Endothelial cell of umbilical vein (primary cell): Measurements from ENCODE around the gene SKIDA1. TPM values are rescaled to one million over a fixed set of nuclear protein-coding genes. Genes with fewer than 3 reads are reported as not detected.
A peak's percentile ranks its signal among the peaks of the same experiment; 100 is the strongest.

Experiments used
- BruUV-seq: library from RNA; stranded (reverse); fragments of 400-500 nt; replicated peaks from 2 replicates; lab custom pipeline; 2021; lab: Mats Ljungman, UMichigan
- CTCF ChIA-PET: fragments of 300-600, 350-600 bp; sonication (Branson Sonifier 250); formaldehyde crosslinking; loops from one replicate; lab custom pipeline; 2021; ENCODE audit warnings: antibody characterized with exemption, inconsistent platforms; lab: Charles Lee
- POLR2A ChIA-PET: fragments of 300-600, 350-600 bp; sonication (Branson Sonifier 250); formaldehyde crosslinking; loops from one replicate; lab custom pipeline; 2021; ENCODE audit warnings: antibody characterized with exemption, inconsistent platforms; lab: Charles Lee
- DNase-seq: peaks from one replicate; pipeline ENCODE4 v3.0.0-alpha.2; 2011; ENCODE audit warnings: low read depth, low spot score
- FAIRE-seq: peaks from 2 replicates; lab custom pipeline; 2011; peaks lifted over from hg19 to GRCh38; lab: Jason Lieb, UNC
- H2AFZ ChIP-seq: 2 replicates; pipeline ENCODE4 v1.6.0; 2012; ENCODE audit warnings: low read depth, low read length, control low read depth, inconsistent platforms
- H3K27ac ChIP-seq: 2 replicates; pipeline ENCODE4 v1.5.1; 2011; ENCODE audit warnings: low read depth, mild to moderate bottlenecking, control low read depth, low read length, moderate library complexity; ENCODE audit not compliant: insufficient read depth
- H3K27me3 ChIP-seq, 2 experiments: 2 replicates each; pipeline versions ENCODE4 v1.6.0 to v1.6.1; 2011; ENCODE audit warnings: low read length in 2 of 2, mixed read lengths in 1 of 2; ENCODE audit not compliant: control insufficient read depth in 2 of 2, insufficient read depth in 2 of 2
- H3K36me3 ChIP-seq, 2 experiments: 2 replicates in 1 of 2; 3 replicates in 1 of 2; pipeline ENCODE4 v1.5.1; 2011; ENCODE audit warnings: low read length in 2 of 2, mild to moderate bottlenecking in 1 of 2, moderate library complexity in 1 of 2; ENCODE audit not compliant: control insufficient read depth in 2 of 2, insufficient read depth in 2 of 2; ENCODE audit errors: extremely low read depth in 1 of 2
- H3K4me1 ChIP-seq: 3 replicates; pipeline ENCODE4 v1.5.1; 2011; ENCODE audit warnings: mild to moderate bottlenecking, low read length; ENCODE audit not compliant: control insufficient read depth, insufficient read depth; ENCODE audit errors: extremely low read depth
- H3K4me2 ChIP-seq: 2 replicates; pipeline ENCODE4 v1.6.1; 2011; ENCODE audit warnings: low read length, control low read depth, mixed read lengths; ENCODE audit not compliant: insufficient read depth
- H3K4me3 ChIP-seq, 3 experiments: fragments of 200-600 bp in 1 of 3; sonication (generic), shearing (Covaris generic) in 1 of 3; replicated peaks in 1 of 3; 2 replicates each; pipeline ENCODE4 v1.5.1; 2011 to 2016; ENCODE audit warnings: control low read depth in 3 of 3, low read length in 3 of 3, mild to moderate bottlenecking in 2 of 3, inconsistent platforms in 1 of 3, low read depth in 1 of 3, moderate library complexity in 1 of 3; ENCODE audit not compliant: insufficient read depth in 1 of 3
- H3K79me2 ChIP-seq: 2 replicates; pipeline ENCODE4 v1.6.0; 2012; ENCODE audit warnings: low read length, inconsistent platforms; ENCODE audit not compliant: control insufficient read depth, insufficient read depth
- H3K9ac ChIP-seq: replicated peaks from 2 replicates; pipeline ENCODE3; 2011; ENCODE audit warnings: low read length, control low read depth; ENCODE audit not compliant: insufficient read depth; ENCODE audit errors: extremely low read depth
- H3K9me1 ChIP-seq: replicated peaks from 3 replicates; pipeline ENCODE4 v1.6.0; 2011; ENCODE audit warnings: mild to moderate bottlenecking, low read length; ENCODE audit not compliant: control insufficient read depth, insufficient read depth; ENCODE audit errors: extremely low read depth
- H3K9me3 ChIP-seq: replicated peaks from 2 replicates; pipeline ENCODE4 v1.5.1; 2012; ENCODE audit warnings: low read length, inconsistent platforms; ENCODE audit not compliant: control insufficient read depth, insufficient read depth
- H4K20me1 ChIP-seq: replicated peaks from 2 replicates; pipeline ENCODE3; 2011; ENCODE audit warnings: mild to moderate bottlenecking, low read length; ENCODE audit not compliant: control insufficient read depth, insufficient read depth; ENCODE audit errors: extremely low read depth
- CTCF ChIP-seq, 2 donors: IDR thresholded peaks; 1 replicate in 1 of 2; 2 replicates in 1 of 2; pipeline ENCODE4 v1.5.1; 2011; ENCODE audit warnings: low read length in 2 of 2, mild to moderate bottlenecking in 2 of 2, moderate library complexity in 2 of 2, control low read depth in 1 of 2, inconsistent platforms in 1 of 2, low read depth in 1 of 2; ENCODE audit not compliant: insufficient read depth in 1 of 2; ENCODE audit errors: extremely low read depth in 1 of 2
- EZH2 ChIP-seq: IDR thresholded peaks from 2 replicates; pipeline ENCODE4 v1.6.1; 2012; ENCODE audit warnings: borderline replicate concordance, low read depth, mild to moderate bottlenecking, moderate library complexity, low read length, inconsistent platforms; ENCODE audit not compliant: severe bottlenecking
- FOS ChIP-seq: IDR thresholded peaks from 2 replicates; pipeline ENCODE4 v1.6.1; 2011; ENCODE audit warnings: mild to moderate bottlenecking, low read length, moderate library complexity, borderline replicate concordance; ENCODE audit not compliant: insufficient read depth
- GATA2 ChIP-seq: IDR thresholded peaks from 2 replicates; pipeline ENCODE4 v1.7.0; 2011; ENCODE audit warnings: low read depth, mild to moderate bottlenecking, moderate library complexity, mixed read lengths, low read length; ENCODE audit not compliant: insufficient read length, insufficient read depth
- JUN ChIP-seq: IDR thresholded peaks from 2 replicates; pipeline ENCODE4 v1.6.1; 2011; ENCODE audit warnings: borderline replicate concordance, low read depth; ENCODE audit not compliant: insufficient read length, insufficient read depth
- MAX ChIP-seq: IDR thresholded peaks from 2 replicates; pipeline ENCODE4 v1.6.1; 2011; ENCODE audit not compliant: insufficient read depth, insufficient read length
- MYC ChIP-seq: IDR thresholded peaks from one replicate; pipeline ENCODE4 v1.6.1; 2011; ENCODE audit warnings: mild to moderate bottlenecking, low read depth, low read length
- POLR2A ChIP-seq: IDR thresholded peaks from 2 replicates; pipeline ENCODE4 v1.6.1; 2012; ENCODE audit warnings: low read depth, mild to moderate bottlenecking, control low read depth, low read length
- POLR2AphosphoS5 ChIP-seq: IDR thresholded peaks from 2 replicates; pipeline ENCODE4 v1.6.1; 2012; ENCODE audit warnings: low read depth, mild to moderate bottlenecking, control low read depth, low read length, moderate library complexity; ENCODE audit not compliant: insufficient read depth
- dilution Hi-C: fragments of 300-500 bp; cut with MboI; formaldehyde crosslinking; loops from one replicate; pipeline ENCODE4 v1.15.0; 2019; ENCODE audit warnings: low sequenced_read_pairs; ENCODE audit not compliant: extremely low pct_ligation_motif_present
- intact Hi-C: fragments of 100-400 bp; cut with micrococcal nuclease; formaldehyde crosslinking; loops from one replicate; pipeline ENCODE4 v1.10.0; 2022
- polyA plus RNA-seq, 4 experiments: library from polyadenylated mRNA; depleted of rRNA in 3 of 4; stranded (reverse) in 3 of 4; unstranded in 1 of 4; fragments of >200 nt; gene quantifications; 2 replicates each; pipeline versions ENCODE4 v1.2.1 to v1.2.3, GENCODE V29; 2011 to 2012; ENCODE audit warnings: missing spikeins in 1 of 4
- total RNA-seq: library from RNA; stranded (reverse); gene quantifications from 2 replicates; pipeline ENCODE4 v1.2.3, GENCODE V29; 2021

Gene SKIDA1
- total and polyA plus RNA-seq, 2 donors (not counting 3 experiments of a cell fraction or from before 2014, with no cell fraction given), result 0.21 to 0.71 TPM

GRCh38 chr10:21520949-21521348 lies 4.5 kb downstream of the SKIDA1 start:
- H3K36me3 ChIP-seq, result no peaks in the 10 kb centered on the region
- no peak for FAIRE-seq
- no peak overlapping the region for H3K4me2 ChIP-seq
- H4K20me1 ChIP-seq, result no peaks in the 10 kb centered on the region
- no peak for TF ChIP-seq POLR2A
- no TSS peak for BruUV-seq
- intact Hi-C loops, result loop anchor here (10.0 kb wide), 1 partner anchor 804 kb away; the partner anchor contains the start of gene BMI1
- dilution Hi-C loops, result no loop called here
- no peak overlapping the region for H3K4me3 ChIP-seq
- H3K9me1 ChIP-seq, result no peaks in the 10 kb centered on the region
- no peaks in the 10 kb centered on the region for H3K27me3 ChIP-seq
- H3K27ac ChIP-seq, result no peak overlapping the region
- ChIA-PET CTCF (interaction anchor here (1.6 kb wide), 1 partner anchor 242 kb away, joined by 4 read pairs; no protein-coding TSS in a partner anchor), POLR2A (interaction anchor here (0.6 kb wide), 1 partner anchor 24 kb away, joined by 6 read pairs; no protein-coding TSS in a partner anchor)
- no peaks in the 10 kb centered on the region for H3K79me2 ChIP-seq
- no peak overlapping the region for H2AFZ ChIP-seq
- H3K9ac ChIP-seq, result no peak overlapping the region
- peaks cover 37% of the 10 kb centered on the region for H3K4me1 ChIP-seq
- no peak for DNase-seq
- H3K9me3 ChIP-seq, result no peaks in the 10 kb centered on the region

- no peak overlapping the region for H3K27ac ChIP-seq
- peaks cover 39% of the 10 kb centered on the region for H3K4me1 ChIP-seq
- FAIRE-seq, result no peak
- H3K27me3 ChIP-seq, result no peaks in the 10 kb centered on the region
- no peaks in the 10 kb centered on the region for H3K36me3 ChIP-seq
- H3K9me3 ChIP-seq, result no peaks in the 10 kb centered on the region
- no peaks in the 10 kb centered on the region for H3K9me1 ChIP-seq
- no peak overlapping the region for H3K4me3 ChIP-seq
- no TSS peak for BruUV-seq
- no peak overlapping the region for H2AFZ ChIP-seq
- no peak overlapping the region for H3K9ac ChIP-seq
- no peaks in the 10 kb centered on the region for H3K79me2 ChIP-seq
- CTCF ChIA-PET, result interaction anchor here (0.9 to 1.6 kb wide), 3 partner anchors 24 to 241 kb away, joined by 3 to 7 read pairs (median 4); no protein-coding TSS in a partner anchor
- dilution Hi-C loops, result no loop called here
- POLR2A ChIA-PET, result no interaction called here
- intact Hi-C loops, result loop anchor here (10.0 kb wide), 1 partner anchor 804 kb away; the partner anchor contains the start of gene BMI1
- no peak for DNase-seq
- TF ChIP-seq POLR2A (no peak), POLR2AphosphoS5 (no peak), GATA2 (no peak), EZH2 (no peak), CTCF (IDR thresholded peaks at IDR 0.05; ENCODE audit: extremely low read depth in 1 of 2, insufficient read depth in 1 of 2, low read depth in 1 of 2, low read length in 2 of 2) (no peak), JUN (no peak), FOS (no peak), MYC (no peak), MAX (no peak)
- H3K4me2 ChIP-seq, result peak overlapping the region; percentile 93
- no peaks in the 10 kb centered on the region for H4K20me1 ChIP-seq
Measured at GRCh38 chr10:21520509-21520908, 5.0 kb downstream of the SKIDA1 start.
